ENCODE data around the gene NHS.

The NHS gene

GRCh38 chrX:17732138-17732783, 357.3 kb downstream of the NHS start:
- DNase-seq (ENCODE audit: low read depth, low spot score) = no peak

GRCh38 chrX:17735406-17735805, 360.4 kb downstream of the NHS start:
- no peak for DNase-seq (ENCODE audit: low read depth, low spot score)

GRCh38 chrX:17736478-17736855, 361.5 kb downstream of the NHS start:
- no peak for DNase-seq (ENCODE audit: low read depth, low spot score)

GRCh38 chrX:17736856-17737709, 362.1 kb downstream of the NHS start, which contains the start of gene SCML1:
Gene SCML1, plus strand, starts transcription at chrX:17737493. Its CDS starts 6,694 bp downstream, at chrX:17744187.
- peak; percentile 78 for DNase-seq (ENCODE audit: low read depth, low spot score)

GRCh38 chrX:17737710-17737985, 362.6 kb downstream of the NHS start:
- DNase-seq (ENCODE audit: low read depth, low spot score) = no peak

- DNase-seq (ENCODE audit: low read depth, low spot score) = no peak
Measured at GRCh38 chrX:17737986-17738713, 363.1 kb downstream of the NHS start.

GRCh38 chrX:17738737-17739535, 363.9 kb downstream of the NHS start:
- no peak for DNase-seq (ENCODE audit: low read depth, low spot score)

- DNase-seq (ENCODE audit: low read depth, low spot score) = no peak
Measured at GRCh38 chrX:17740137-17741122, 365.4 kb downstream of the NHS start.

- DNase-seq (ENCODE audit: low read depth, low spot score) = no peak
Measured at GRCh38 chrX:17741123-17741511, 366.1 kb downstream of the NHS start.

- no peak for DNase-seq (ENCODE audit: low read depth, low spot score)
Measured at GRCh38 chrX:17743913-17744312, 368.9 kb downstream of the NHS start.

GRCh38 chrX:17744896-17745523, 370.0 kb downstream of the NHS start:
- no peak for DNase-seq (ENCODE audit: low read depth, low spot score)

- DNase-seq (ENCODE audit: low read depth, low spot score) = no peak
Measured at GRCh38 chrX:17747692-17748091, 372.7 kb downstream of the NHS start.

GRCh38 chrX:17748684-17749083, 373.7 kb downstream of the NHS start:
- no peak for DNase-seq (ENCODE audit: low read depth, low spot score)

- DNase-seq (ENCODE audit: low read depth, low spot score) = no peak
Measured at GRCh38 chrX:17750436-17750835, 375.4 kb downstream of the NHS start.

GRCh38 chrX:17758382-17758781, 383.4 kb downstream of the NHS start:
- DNase-seq (ENCODE audit: low read depth, low spot score) = no peak

- DNase-seq (ENCODE audit: low read depth, low spot score) = no peak
Measured at GRCh38 chrX:17759990-17760389, 385.0 kb downstream of the NHS start.

GRCh38 chrX:17767734-17768133, 392.7 kb downstream of the NHS start:
- no peak for DNase-seq (ENCODE audit: low read depth, low spot score)

GRCh38 chrX:17768997-17769396, 394.0 kb downstream of the NHS start:
- DNase-seq (ENCODE audit: low read depth, low spot score) = no peak

- no peak for DNase-seq (ENCODE audit: low read depth, low spot score)
Measured at GRCh38 chrX:17769701-17770269, 394.8 kb downstream of the NHS start.
